HG03139 (cell line): ENCODE measurements around the gene SMPD1.
A peak's percentile ranks its signal among the peaks of the same experiment; 100 is the strongest.

Experiments
- ATAC-seq: cut with Tn5 transposase; IDR thresholded peaks from one replicate; pipeline ENCODE4 v1.9.1; 2021; ENCODE audit not compliant: unreplicated experiment

The SMPD1 gene

GRCh38 chr11:6389905-6390717 lies at the start of gene SMPD1:
Gene SMPD1 (plus strand): TSS chr11:6390474. CDS start chr11:6390599, 125 bp downstream.
- ATAC-seq: peak; percentile 97

- no peak for ATAC-seq
Observed at GRCh38 chr11:6345366-6345765, 44.9 kb upstream of the SMPD1 start.

GRCh38 chr11:6350043-6350442 lies 40.2 kb upstream of the SMPD1 start:
- ATAC-seq: no peak

GRCh38 chr11:6350486-6350885 lies 39.8 kb upstream of the SMPD1 start:
- no peak for ATAC-seq

DNA sequence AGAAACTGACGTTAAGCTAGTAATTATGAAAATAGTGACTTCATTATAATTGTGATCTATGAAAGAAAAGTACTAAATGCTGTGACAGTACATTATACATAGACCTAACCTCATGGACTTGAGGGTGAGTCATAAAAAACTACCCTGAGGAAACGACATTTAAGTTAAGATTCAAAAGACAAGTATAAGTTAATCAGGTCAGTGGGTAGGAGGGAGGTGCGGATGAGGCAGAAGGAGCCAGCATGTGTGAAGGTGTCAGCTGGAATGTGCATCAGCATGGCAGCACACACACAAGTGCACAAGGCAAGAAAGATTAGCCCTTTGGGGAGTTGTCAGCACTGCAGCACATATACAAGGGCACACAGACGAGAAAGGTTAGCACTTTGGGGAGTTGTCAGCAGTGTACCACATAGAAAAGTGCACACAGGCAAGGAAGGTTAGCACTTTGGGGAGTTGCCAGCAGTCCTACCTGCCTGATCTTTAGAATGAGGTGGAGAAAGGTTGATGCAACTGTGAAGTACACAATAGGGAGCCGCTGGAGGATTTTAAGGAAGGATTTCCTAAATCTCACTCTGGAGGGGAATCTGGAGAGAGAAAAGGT lies 38.4 kb upstream of the SMPD1 start:
- no peak for ATAC-seq

DNA sequence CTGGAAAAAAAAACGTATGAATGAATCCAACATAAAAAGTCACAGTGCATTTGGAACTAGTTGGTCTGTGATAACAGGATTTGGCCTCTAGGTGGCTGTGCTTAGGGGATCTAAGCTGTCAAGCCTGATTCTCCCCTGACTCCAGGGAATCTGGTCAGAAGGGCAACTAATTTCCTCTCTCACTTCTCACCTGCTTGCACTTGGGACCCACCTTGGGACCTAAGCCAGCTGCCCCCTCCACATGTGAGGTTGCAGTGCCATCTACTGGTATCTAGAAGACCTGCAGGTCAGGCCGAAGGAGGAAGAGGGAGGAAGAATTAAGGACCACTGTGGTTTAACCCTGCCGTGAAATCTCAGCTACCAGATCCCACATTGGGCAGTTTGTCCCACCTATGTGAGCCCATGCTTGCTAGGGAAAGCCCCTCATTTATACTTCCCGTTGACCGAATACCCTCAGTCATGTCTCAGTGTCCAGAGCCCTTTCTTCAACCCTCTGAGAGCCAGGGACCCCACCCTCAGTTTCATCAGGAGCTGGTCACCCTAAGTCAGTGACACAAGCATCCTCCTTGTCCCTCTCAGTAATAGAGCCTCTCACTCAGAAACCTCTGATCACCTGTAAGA lies 36.8 kb upstream of the SMPD1 start:
- peak; percentile 79 for ATAC-seq

GRCh38 chr11:6354651-6355485 lies 35.4 kb upstream of the SMPD1 start:
- no peak for ATAC-seq

DNA sequence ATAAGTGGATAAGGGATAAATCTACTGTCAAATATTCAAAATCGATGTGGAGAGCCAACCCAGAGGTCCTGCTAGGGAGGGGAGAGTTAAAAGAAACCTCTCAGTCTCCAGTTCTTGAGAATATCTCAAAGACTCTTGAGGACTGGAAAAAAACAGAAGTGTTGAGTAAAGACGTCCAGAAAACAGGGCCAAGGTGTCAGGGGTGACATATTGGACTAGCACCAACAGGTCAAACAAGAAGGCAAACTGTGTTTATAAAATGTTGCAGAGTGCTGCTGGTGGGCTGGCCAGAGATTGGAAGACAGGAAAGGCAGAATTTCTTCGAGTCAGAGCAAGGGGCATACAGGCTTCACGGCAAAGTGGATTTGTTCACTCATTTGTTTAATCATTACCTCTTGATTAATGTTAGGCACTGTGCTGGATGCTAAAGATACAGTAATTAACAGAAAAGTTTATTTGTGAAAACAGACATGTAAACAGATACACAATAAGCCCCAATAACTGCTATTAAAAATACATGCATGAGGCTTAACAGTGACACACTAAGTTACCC lies 33.7 kb upstream of the SMPD1 start:
- no peak for ATAC-seq

DNA sequence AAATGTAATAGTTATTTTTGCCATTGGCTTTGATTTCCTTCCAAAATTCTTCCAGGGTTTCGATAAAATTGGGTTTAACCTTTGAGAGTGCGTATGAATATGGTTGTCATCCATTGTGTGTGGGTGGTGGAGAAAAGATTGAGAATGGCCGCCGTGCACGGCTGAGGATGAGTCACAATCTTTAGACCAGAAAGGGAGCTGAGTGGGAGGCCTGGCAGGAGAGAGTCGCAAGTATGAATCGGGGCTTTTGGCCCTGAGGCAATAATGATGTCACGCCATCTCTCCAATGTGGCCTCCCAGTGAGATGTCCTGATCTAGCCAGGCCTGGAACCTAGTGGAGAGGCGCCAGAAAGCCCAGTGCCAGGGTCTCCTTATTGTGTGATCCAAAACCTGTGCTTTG lies 33.1 kb upstream of the SMPD1 start:
- no peak for ATAC-seq

DNA sequence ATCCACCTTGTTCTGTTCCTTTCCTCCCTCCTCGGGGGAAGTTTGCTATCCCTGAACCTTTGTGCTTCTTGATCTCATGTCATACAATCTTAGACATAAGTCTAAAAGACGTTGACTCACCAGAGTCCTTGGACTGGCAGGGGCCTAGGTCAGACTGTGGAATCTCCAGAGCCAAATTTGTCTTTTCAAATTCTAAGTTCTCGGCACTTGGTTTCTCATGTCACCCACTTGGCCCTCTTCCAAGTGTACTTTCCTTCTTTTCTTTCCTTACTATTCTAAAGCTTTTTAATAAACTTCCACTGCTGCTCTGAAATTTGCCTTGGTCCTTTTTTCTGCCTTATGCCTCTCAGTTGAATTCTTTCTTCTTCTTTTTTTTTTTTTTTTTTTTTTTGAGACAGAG lies 30.1 kb upstream of the SMPD1 start:
- no peak for ATAC-seq

GRCh38 chr11:6362185-6362872 lies 27.9 kb upstream of the SMPD1 start:
- ATAC-seq: no peak

DNA sequence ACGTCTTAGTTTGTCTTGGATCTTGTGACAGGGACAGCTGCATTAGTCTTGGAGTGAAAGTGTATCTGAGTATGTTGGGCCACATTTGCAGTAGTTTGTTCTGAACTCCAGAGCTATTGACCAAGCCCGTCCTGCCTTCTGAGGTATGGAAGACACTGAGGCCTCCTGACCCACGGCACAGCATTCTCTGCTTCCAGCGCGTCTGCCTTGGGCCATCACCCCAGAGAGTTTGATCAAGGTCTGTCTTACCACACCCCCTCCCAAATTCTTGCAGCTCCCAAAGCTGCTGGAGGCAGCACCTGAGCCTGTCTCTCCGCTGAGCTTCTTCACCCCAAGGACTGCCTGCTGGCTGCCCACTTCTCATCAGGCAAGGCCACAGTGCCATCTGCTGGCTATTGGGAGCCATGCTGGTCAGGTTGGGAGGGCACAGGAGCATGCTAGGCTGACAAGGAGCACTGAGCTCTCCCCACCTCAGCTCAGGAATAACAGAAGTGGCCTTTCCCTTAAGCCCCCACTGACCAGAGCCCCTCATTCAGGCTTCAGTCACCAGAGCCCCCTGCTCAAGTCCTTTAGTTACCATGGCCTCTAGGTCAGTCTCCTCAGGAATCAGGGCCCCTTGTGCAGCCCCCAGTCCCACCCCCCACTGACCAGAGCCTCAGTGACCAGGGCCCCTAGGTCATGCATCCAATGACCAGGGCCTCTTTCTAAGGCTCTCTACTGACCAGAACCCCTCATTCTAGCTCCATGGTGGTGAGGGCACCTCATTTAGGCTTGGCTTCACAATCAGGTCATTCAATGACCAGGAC lies 27.2 kb upstream of the SMPD1 start:
- peak; percentile 90 for ATAC-seq

DNA sequence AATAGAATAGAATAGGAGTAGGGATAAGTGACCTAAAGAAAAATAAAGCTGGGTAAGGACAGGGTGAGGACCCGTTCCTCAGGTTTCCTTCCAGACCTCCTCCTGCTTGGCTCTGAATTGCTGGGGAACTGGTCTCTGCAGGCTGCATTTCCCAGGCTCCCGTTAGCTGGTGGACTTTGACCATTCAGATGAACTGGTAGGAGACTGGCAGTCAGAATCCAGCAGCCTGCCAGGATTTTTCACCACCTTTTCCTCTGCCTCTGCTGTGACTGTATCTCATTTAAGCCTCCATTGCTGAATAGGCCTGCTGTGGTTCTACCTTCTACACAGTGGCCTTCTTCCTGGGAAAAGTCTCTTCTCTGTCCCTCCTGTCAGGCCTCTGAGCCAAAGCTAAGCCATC lies 24.6 kb upstream of the SMPD1 start:
- ATAC-seq: no peak

DNA sequence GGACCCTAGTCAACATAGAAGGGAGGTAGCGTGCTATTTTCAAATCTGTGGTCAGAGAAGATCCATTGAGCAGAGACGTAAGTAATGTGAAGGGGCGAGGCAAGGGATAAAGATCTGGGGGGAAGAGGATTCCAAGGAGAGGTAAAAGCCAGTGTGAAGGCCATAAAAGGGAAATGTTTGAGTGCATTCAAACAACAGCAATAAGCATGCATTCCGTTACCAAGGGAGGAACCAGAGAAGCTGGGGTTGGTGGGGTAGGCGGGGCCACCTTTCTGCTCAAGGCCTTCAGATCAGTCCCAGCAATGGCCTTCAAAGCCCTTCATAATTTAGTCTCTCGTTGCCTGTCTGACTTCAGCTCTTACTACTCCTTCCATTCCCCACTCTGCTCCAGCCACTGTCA lies 18.4 kb upstream of the SMPD1 start:
- ATAC-seq: no peak

DNA sequence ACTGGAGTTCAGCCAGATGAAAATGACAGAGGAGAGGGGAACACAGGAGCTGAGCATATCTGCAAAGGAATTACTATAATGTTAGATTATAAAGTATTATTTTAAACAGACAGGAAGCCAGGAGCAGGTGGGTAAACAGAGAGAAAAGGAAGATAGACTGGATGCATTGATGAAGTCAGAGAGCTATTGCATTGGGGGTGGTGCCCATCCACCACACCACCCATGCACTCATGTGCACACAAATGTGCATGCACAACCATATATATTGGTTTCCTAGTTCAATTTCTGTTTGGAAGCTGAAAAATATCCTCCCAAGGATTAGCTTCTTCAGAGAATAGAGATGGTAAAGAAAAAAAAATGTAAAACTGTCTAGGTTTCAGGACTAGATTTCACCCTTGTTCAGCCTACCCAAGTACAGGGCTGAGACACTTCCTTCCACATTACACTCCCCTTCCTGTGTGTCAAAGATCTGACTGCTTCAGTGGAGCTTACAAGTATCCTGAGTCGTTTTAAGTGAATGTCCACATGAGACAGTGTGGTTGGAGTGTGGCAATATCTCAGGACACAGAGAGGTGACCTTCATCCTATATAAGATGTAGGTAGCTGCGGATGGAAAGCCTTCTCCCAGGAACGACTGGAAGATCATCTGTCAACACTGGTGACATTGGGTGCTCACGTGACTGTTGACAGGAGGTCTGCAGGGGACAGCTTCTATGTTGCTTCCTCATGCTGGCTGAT lies 12.2 kb upstream of the SMPD1 start:
- ATAC-seq: no peak

- ATAC-seq: no peak
Observed at GRCh38 chr11:6378640-6378989, 11.7 kb upstream of the SMPD1 start.

DNA sequence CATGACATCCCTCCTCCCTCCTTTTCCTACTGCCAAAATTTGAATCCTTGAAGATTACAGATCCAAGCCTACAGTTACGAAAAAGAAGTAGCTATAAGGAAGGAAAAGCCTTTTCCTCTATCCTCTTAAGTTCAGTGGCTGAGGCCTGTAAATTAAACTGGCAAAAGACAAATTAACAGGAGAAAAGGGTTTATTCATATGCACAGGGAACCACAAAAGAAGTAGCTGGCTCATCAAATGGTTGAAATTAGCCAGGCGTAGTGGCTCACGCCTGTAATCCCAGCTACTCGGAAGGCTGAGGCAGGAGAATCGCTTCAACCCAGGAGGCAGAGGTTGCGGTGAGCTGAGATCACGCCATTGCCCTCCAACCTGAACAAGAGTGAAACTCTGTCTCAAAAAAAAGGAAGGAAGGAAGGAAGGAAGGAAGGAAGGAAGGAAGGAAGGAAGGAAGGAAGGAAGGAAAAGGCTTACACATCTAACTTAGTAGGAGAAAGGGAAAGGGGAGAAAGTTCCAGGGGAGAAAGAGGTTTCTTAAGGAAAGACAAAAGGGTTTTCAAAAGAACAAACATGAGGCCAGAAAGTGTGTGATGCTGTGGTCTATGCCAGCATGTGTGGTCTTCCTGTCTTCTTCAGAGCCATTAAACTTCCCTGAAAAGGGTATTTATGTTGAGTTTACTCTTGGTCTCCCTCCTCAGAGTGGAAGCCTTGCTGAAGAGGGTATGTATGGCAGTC lies 5.1 kb upstream of the SMPD1 start:
- no peak for ATAC-seq

DNA sequence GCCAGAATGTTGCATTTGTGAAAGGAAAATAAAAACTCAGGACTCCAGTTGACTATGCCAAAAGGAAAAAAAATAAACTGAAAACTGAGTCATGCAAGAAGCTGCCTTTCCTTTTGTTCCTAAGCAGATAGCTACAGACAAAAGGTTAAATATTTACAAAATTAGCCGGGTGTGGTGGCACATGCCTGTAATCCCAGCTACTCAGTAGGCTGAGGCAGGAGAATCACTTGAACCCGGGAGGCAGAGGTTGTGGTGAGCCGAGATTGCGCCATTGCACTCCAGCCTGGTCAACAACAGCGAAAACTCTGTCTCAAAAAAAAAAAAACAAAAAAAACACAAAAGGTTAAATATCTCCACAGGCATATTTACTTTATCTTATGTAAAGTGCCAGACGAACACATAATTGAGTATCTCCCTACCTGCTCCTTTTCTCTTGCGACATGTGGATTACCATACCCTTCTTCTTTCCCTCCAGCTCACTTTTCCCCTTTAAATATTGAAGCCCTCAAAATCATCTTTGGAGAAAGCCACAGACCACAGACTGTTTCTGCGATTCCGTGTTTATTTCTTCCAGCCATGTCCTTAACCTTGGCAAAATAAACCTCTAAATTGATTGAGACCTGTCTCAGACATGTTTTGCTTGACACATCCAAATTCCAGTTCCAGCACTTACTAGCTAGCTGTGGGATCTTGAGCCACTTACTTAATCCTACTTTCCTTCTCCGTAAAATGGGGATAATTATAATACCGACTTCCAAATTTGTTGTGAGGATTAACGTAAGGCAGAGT lies 2.3 kb upstream of the SMPD1 start:
- ATAC-seq: no peak
